GM19397 (cell line): ENCODE results near the gene CLPTM1L.
"Not testable (repeated sequence)": the region's sequence is repeated elsewhere in the genome, so short reads cannot be mapped to it uniquely, and the experiment has no call there.

ENCODE experiments used
- ATAC-seq: cut with Tn5 transposase; IDR thresholded peaks from one replicate; pipeline ENCODE4 v1.9.1; 2021; ENCODE audit warnings: mild to moderate bottlenecking, moderate library complexity; ENCODE audit not compliant: unreplicated experiment

Gene CLPTM1L

DNA sequence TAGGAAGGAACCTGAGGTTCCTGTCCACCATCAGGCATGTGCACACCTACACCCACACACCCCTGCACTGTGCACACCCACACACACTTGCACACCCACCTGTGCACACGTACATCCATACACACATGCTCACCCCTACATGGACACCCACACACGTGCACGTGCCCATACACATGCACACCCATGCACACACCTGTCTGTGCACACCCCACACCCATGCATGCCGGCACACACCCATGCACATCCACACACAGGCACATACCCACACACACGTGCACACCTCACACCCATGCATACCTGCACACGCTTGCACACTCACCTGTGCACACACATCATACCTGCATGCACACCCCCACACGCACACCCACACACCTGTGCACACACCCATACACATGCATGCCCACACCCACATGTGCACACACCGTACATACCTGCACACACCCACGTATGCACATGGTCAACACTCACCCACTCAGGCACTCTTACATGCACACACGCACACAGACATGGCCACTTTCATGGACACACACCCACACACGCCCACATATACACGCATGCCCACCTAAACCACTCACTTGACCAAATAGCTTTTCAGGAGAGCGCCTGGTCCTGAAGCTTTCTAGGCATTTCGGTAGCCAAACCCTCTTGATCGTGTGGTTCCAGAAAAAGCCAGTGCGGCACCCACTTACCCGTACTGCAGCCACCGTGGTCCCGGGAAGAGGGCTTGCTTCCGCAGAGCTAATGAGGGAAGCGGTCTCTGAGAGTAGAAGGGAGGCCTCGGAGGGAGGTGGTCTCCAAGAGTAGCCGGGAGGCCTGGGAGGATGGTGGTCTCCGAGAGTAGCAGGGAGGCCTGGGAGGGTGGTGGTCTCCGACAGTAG lies 36.7 kb upstream of the CLPTM1L start:
- ATAC-seq: no peak

DNA sequence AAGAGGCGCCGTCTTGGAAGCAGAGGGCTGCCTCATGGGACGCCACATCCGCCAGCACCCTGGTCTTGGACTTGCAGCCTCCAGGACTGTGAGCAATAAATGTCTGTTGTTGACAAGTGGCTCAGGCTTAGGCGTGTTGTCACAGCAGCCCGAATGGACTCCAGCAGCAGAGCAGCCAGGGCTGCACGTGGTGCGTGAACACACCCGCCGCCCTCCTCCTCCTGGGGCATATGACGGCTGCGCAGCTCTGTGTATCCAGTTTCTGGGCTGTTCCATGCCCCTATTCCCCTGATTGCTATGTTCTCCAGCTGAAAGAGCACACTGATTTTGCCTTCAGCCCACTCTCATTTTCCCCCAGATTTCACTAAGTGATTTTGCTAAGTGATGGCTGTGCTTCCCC lies 36.0 kb upstream of the CLPTM1L start:
- peak; percentile 5 for ATAC-seq

DNA sequence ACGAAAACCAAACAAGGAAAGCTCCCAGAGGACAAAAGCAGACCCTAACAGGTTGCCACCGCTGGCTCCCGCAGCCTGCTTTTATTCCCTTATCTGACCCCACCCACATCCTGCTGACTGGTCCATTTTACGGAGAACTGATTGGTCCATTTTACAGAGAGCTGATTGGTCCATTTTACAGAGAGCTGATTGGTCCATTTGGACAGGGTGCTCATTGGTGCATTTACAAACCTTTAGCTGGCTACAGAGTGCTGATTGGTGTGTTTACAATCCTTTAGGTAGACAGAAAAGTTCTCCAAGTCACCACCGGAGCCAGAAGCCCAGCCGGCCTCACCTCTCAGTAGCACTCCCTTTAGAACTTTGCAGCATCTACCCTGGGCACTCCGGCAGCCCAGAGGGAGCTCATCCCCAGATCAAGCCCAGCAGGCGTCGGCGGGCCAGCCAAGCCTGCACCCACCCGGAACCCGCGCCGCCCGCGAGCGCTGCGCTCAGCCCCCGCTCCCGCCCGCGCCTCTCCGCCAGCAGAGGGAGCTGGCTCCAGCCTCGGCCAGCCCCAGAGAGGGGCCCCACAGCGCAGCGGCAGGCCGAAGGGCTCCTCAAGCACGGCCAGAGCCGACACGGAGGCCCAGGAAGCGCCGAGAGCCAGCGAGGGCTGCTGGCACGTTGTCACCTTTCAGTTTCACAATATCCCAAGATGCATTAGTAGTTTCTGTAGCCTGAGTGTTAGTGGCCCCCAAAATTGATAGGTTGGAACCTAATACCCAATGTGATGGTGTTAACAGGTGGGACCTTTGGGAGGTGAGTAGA lies 35.3 kb upstream of the CLPTM1L start:
- ATAC-seq: peak; percentile 74

DNA sequence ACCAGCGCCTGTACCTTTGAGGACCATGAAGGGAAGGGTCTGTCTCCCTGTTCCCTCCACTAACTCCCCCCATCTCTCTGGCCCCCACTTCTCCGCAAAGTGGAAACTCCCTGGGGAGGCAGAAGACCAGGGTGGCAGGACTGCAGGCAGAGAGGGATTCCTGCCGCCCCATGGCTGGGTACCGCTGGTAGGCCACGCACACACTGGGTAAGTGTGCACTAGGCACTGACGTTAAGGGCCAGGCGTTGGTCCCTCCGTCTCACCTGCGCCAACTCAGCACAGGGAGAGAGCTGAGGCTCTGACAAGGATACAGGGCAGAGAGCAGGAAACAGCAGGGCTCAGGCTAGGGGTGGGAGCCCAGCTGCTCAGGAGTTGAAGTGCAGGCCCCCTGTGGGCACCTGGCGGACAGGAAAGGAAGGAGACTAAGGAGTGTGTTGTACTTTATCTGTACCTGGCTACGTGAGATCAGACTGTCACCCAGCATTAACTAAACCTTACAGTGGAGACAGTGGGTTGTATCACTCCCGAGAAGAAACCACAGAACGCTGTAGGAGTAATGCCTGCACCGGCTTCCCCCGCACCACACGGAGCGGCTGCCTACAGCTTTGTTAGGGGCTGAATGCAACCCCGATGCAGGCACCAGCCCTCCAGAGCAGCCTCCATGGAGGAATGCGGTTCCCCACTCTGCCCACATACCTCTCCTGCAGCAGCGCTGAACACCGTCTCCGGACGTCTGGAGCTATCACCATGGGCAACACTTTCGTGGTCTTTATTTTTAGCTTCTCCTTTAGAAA lies 34.2 kb upstream of the CLPTM1L start:
- ATAC-seq: no peak

DNA sequence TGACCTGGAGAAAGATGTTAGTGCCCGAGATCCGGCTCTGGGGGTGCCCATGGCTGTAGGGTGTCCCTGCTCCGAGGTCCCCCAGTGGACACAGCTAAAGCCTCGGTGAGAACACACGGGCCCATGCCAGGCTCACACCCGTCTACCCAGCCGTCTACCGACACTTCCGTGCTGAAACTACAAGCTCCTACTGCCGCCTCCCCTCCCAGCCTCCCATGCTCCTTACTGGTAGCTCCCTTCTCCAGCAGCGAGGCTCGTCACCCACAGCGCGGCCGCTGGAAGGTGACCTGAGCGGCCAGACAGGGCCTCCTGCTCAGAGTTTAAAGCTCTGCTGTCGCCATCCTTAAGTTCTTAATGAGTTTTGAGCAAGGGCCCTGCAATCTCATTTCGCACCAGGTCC lies 33.2 kb upstream of the CLPTM1L start:
- ATAC-seq: no peak

DNA sequence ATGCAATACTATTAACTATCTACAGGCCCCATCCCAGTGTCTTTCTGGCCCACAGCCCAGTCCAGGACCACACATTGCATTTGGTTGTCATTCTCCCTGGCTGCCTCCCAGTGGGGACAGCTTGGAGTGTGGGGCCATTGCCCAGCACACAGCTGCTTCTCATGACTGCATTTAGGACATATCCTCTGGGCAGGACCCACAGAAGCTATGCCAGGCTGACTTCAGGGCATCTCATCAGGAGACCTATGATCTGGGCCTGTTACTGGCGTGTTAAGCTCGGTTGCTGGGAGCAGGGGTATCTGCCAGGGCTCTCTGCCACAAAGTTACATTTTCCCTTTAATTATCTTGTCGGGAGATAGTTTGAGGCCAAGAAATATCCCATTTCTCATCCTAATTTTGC lies 32.1 kb upstream of the CLPTM1L start:
- no peak for ATAC-seq

DNA sequence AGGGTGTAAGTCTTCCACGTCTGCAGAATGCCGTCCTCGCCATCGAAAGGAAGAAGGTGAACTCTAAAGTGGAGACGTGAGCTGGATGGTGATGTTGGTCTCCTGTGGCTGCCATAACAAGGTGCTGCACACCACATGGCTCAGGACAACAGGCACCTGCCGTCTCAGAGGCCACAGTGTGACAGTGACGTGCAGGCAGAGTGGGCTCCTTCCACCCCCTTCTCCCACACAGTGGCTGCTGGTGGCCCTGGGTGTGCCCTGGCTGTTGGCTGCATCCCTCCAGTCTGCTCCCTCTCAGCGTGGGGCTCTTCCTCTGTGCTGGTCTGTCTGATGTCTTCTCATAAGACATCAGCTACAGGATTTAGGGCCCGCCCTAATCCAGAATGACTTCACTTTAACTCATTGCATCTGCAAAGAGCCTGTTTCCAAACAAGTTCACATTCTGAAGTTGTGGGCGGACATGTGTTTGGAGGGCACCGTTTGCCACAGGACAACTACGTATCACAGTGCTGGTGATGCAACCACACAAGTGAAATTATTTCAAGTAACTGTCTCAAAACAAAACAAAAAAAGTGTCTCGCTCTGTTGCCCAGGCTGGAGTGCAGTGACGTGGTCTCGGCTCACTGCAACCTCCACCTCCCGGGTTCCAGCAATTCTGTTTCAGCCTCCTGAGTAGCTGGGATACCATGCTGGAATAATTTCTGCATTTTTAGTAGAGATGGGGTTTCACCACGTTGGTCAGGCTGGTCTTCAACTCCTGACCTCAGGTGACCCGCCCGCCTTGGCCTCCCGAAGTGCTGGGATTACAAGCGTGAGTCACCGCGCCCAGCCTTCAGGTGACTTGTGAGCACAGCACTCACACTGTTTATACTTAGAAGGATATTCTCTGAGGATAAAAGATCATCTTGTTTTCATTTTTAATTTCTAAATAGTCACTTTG lies 31.2 kb upstream of the CLPTM1L start:
- ATAC-seq: no peak

DNA sequence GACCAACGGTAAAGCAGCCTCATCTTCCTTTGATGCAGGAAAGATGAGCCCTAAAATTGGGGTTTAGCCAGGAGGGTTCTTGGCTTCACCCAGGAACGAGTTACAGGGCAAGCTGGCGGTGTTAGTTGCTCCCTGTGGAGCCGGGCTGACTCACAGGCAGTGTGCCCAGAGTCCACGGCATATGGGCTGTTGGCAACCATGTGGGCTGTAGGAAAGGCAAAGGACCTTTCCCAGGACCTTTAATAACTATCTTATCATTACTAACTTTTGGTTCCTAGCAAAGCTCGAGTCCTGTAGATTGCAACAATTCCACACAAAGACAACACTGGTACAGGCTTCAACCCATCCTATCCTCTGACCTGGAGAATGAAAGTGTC lies 29.8 kb upstream of the CLPTM1L start:
- ATAC-seq: no peak

DNA sequence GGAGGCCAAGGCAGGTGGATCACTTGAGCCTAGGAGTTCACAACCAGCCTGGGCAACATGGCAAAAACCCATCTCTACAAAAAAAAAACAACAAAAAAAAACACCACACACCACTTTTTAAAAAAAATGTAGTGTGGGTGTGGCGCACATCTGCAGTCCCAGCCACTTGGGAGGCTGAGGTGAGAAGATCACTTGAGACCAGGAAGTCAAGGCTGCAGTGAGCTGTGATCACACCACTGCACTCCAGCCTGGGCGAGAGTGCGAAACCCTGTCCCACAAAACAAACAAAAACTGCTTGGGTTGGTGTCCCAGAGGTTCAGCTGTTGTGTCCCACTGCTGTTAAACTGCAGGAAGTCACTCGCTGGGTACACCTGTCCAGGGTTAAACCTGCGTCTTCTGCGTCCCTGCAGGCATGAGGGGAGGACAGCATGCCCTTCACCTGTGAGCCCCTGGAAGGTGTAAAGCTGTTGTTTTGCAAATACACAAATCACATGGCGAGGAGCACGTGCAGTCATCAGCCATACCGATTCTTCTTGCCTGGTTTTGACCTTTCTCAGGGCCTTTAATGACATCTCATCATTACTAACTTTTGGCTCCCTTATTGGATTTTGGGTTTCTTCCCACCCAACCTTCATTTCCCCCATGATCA lies 29.3 kb upstream of the CLPTM1L start:
- no peak for ATAC-seq

DNA sequence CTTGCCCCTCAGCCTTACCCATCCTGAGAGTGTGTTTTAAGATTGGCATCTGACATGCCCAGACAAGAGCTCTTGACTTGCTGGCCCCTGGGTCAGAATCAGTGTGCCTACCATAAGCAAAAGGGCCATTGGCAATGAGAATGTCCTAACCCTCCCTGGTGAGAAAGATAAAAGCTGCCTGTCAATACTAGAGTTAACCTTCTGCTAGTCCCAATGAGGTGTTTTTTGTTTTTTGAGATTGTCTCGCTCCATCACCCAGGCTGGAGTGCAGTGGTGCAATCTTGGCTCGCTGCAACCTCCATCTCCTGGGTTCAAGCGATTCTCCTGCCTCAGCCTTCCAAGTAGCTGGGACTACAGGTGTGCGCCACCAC lies 27.1 kb upstream of the CLPTM1L start:
- not testable (repeated sequence) for ATAC-seq

DNA sequence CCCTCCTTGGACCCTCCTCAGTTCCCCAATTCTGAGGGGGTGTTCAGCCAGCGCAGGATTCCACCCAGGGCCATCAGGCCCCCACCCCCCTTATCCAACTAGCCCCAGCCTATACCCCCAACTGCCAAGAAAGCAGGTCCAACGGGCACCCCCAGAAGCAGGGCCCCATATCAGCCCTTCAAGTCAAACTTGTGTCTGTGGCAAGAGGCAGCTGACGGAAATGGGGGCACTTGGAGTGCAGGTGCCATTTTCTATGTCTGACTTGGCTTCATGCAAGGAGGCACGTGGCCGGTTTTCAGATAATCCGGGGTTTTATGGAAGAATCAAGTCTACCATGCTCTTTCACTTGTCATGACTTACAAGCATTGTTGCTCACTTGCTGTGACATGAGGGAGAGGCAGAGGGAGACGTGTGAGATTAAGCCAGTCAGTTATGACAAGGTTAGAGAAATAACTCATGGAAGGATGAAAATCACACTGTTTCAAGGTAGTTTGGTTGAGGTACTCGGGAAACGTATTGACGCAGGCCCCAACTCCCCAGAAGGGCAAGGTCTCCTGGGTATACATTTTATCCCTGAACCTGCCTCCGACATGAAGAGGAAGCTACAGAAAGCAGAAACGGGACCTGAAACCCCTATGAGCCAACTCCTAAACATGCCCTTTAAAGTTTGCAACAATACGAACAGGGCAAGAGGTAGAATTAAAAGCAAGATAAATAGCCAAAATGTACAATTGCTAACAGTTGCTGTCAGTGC lies 26.5 kb upstream of the CLPTM1L start:
- no peak for ATAC-seq

DNA sequence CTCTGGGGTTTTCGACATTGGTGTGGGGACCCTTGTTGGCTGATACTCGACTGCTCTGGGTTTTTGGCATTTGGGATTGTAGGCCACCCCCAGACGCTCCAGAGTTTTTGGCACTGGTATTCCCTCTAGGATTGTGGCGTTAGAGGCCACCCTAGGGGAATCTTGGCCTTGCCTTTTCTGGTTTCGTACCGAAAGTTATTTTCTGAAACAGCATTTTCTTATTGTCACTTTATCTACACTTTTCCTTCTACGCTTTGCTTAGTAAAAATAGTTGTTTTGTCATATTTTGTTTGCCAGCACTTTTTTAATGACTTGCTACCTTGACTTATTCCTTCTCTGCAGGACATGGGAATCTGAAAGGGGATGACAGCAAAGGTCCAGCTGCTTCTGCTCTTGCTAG lies 25.1 kb upstream of the CLPTM1L start:
- ATAC-seq: no peak

DNA sequence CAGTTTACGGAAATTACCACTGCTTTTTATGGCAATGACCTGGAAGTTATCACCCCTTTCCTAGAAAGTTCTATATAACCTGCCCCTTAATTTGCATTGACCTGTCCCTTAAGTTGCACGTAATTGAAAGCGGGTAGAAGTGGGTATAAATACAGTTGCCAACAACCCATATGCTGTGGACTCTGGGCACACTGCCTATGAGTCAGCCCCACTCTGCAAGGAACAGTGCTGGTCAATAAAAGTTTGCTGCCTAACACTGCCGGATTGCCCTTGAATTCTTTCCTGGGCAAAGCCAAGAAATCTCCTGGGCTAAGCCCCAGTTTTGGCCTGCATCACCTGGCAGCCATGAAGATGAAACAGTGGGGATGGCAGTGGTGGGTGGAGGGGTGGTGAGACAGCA lies 23.9 kb upstream of the CLPTM1L start:
- no peak for ATAC-seq

DNA sequence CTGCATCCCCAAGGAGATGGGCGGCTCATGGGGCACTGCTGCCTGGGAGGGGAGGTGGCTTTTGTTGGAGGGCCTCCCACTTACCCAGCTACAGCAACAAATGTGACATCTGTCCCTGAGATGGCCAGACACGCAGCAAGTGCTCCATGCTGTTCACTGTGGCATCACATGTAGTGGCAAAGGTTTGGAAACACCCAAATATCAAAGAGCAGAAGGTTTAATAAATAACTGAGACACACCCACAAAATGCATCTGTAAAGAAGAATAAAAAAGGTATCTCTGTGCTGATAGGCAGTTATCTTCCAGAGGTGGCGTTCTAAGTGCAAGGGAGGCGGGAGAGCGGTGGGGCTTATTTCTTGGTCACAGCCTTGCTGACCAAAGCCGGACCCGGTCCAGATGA lies 23.3 kb upstream of the CLPTM1L start:
- ATAC-seq: no peak

DNA sequence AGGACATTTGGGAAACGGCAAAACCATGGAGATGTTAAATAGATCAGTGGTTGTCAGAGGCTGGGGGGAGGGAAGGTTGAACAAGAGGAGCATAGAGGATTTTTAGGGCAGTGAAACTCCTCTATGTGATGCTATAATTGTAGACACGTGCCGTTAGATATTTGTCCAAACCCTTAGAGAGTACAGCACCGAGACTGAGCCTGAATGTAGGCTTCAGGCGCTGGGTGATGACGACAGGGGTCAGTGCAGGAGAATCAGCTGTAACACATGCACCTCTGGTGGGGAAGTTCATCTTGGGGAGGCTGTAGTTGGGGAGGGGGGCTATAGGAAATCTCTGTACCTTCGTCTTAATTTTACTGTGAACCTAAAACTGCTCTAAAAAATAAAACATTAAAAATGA lies 22.2 kb upstream of the CLPTM1L start:
- no peak for ATAC-seq

DNA sequence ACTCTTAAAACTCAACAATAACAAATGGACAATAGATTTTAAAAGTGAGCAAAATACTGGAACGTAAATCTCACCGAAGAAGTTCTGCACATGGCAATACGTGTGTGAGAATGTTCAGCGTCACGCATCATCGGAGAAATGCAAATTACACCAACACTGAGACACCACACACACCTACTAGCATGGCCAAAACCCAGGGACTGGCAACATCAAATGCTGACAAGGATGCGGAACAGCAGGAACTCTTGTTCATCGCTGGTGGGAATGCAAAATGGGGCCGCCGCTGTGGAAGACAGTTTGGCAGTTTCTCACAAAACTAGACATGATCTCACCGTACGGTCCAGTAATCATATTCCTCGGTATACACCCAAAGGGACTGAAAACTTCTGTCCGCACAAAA lies 21.6 kb upstream of the CLPTM1L start:
- ATAC-seq: no peak

DNA sequence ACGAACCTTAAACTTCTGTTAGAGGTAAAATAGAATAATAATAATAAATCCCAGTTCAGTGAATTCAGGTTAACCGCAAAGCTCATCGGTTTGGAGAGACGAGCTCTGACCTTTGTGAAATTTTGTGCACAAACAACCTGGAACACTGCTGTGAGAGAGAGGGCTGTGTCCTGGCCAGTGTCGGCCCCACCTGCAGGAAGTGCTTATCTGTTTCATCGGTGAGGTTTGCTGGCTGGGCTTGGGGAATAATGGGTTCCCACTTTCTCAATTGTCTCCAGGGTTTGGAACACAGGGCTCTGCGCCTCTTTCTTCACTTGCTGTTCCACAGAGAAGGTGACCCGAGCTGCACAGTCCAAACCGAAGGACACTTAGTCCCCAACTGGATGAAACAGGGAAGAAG lies 19.3 kb upstream of the CLPTM1L start:
- no peak for ATAC-seq

DNA sequence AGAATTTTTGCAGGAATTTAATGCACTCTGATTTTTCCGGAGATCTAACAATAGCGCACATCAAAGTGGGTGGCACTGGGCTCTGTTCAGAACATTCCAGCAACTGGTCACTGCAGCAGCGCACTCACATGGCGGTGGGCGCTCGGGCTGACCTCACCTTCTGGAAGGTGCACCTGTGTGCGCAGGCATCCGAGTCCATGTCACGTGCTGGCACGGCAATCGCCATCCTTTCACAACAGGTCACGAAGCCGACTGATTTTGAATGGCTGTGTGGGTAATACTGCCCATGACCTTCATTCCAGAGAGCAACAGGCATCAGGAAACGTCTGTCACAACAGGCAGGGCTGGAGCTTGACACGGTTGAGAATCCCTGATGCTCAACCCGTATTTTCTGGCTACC lies 18.7 kb upstream of the CLPTM1L start:
- ATAC-seq: no peak

DNA sequence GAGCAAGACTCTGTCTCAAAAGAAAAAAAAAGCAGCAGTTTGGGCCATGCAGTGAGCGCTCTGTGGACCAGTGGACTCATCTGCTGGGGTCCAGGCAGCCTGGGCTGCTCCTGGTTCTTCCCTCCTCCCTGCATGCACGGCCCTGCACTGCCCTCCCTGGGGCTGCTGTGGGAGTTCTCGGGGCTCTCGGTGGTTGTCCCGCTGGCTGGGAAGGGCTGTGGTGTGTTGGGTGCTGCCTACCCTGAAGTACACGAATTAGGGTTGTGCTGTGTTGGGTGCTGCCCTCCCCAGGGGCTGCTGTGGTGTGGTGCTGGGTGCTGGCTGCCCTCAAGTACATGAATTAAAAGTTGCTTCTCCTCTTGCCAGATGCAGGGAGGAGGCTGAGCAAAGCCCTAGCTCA lies 18.3 kb upstream of the CLPTM1L start:
- no peak for ATAC-seq
